GM12892 (cell line): ENCODE results near the gene KIAA1217.

Experiments used
- DNase-seq: peaks from one replicate; pipeline ENCODE4 v3.0.0; 2011; ENCODE audit not compliant: insufficient read length
- FAIRE-seq: peaks from 2 replicates; lab custom pipeline; 2011; peaks lifted over from hg19 to GRCh38; lab: Jason Lieb, UNC
- POLR2A ChIP-seq: IDR thresholded peaks from 2 replicates; pipeline ENCODE4 v1.6.1; 2011; ENCODE audit warnings: low read depth, low read length, control low read depth
- POLR2AphosphoS5 ChIP-seq: IDR thresholded peaks from 2 replicates; pipeline ENCODE4 v1.6.1; 2011; ENCODE audit warnings: low read depth, low read length, control low read depth
- TAF1 ChIP-seq: IDR thresholded peaks from 2 replicates; pipeline ENCODE4 v1.6.1; 2011; ENCODE audit warnings: low read depth, mild to moderate bottlenecking, control low read depth, low read length, borderline replicate concordance

Gene KIAA1217

DNA sequence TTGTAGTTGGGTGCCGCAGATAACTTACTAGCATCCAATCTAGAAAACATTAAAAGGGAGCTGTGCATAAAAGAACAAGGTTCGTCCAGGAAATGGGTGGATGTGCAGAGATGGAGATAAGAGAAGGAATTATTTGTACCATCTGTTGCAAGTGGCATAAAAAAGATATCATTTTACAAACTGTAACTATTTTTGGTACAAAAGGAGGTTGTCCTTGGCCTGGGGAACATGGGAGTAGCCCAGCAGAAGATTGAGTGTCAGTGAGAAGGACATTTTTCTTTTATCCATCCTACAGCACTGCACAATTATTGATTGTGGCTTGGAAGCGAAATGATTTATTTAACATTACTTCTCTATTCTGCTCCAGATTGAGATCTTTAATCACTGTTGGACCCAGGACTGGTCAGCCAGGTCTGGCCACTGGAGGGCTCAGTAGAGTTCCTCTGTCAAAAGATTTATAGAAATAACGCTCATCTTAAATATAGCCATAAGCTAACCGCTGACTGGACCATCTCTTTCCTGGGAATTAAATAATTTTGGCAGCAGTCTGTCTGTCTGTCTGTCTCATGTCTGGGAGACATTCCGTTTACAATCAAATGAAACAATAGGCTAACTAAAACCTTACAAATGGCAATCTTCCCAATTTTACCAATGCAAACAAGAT lies 254.1 kb downstream of the KIAA1217 start:
- FAIRE-seq (peak; percentile 40), DNase-seq (no peak)
- TF ChIP-seq TAF1, result no peak
- TF ChIP-seq POLR2AphosphoS5, result no peak
- no peak for TF ChIP-seq POLR2A

DNA sequence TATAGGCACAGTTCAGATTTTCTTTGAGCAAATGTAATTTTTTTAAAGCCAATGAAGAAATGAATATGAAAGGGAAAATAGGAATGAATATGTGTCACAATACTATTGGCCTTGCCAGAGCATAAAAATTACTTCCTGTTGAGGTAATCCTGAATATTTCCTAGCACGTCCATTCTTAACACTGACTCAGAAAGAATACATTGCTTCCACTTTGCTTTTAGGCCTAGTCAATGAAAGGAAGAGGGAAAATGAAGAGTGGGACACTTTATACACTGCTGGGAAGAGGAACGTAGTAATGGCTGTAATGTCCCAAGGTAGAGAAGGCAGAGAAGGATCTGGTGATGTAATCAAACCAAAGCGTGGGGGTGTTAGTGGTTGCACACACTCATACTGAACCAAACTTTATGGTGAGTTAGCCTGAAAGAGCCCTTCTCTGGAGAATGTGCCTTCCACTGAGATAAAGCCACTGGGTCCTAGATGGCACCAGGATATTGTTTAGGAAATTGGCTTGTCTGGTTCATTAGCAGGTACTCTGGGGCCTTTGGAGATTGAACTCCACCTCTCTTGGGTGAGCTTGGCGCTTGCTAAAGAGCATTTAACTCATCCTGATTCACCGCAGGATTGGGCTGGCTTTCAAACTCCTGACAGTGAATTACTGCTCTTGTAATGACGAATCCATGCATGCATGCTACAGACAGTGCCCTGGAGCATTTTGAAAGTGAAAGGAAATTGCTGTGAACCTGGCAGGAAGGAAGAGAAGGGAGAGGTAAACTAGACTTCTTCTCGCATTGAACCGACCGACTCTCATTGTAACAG lies 254.9 kb downstream of the KIAA1217 start:
- DNase-seq, result no peak
- TF ChIP-seq TAF1 (no peak), POLR2A (no peak), POLR2AphosphoS5 (no peak)
- FAIRE-seq, result peak; percentile 85

DNA sequence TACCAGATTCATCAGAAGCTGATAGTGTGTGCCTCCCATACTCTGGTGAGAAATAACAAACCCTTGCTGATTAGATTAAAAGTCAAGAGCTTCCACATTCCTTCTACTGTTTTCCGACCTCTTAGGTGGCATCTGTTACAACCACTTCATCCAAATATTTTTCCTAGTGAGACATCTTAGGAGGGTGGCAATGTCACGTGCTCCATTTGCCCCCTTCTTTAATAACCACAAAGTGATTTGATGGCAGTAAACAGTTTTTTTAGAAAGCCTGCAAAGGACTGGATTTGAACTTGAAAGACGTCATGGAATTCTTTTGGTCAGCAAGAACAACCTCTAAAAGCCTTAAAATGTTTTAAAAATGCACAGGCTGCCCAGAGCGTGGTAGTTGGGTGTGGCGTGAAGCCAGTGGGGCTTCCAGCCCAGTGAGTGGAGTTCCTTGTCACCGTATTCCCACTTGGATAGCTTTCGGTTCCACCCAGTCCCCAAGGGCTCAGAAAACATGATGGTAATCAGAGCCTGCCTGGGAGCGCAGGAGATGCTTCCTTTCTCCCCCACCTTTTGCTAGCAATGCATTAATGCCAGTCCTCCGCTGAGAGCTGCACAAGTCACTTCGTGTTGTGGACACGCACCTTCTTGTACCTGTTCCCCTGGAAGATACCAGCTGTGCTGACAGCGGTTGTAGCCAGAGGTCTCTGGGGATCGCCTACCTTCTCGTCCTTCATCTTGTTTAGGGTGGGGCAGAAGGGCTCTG lies 256.4 kb downstream of the KIAA1217 start:
- no peak for TF ChIP-seq POLR2A
- TF ChIP-seq TAF1, result no peak
- no peak for TF ChIP-seq POLR2AphosphoS5
- FAIRE-seq (no peak), DNase-seq (no peak)

DNA sequence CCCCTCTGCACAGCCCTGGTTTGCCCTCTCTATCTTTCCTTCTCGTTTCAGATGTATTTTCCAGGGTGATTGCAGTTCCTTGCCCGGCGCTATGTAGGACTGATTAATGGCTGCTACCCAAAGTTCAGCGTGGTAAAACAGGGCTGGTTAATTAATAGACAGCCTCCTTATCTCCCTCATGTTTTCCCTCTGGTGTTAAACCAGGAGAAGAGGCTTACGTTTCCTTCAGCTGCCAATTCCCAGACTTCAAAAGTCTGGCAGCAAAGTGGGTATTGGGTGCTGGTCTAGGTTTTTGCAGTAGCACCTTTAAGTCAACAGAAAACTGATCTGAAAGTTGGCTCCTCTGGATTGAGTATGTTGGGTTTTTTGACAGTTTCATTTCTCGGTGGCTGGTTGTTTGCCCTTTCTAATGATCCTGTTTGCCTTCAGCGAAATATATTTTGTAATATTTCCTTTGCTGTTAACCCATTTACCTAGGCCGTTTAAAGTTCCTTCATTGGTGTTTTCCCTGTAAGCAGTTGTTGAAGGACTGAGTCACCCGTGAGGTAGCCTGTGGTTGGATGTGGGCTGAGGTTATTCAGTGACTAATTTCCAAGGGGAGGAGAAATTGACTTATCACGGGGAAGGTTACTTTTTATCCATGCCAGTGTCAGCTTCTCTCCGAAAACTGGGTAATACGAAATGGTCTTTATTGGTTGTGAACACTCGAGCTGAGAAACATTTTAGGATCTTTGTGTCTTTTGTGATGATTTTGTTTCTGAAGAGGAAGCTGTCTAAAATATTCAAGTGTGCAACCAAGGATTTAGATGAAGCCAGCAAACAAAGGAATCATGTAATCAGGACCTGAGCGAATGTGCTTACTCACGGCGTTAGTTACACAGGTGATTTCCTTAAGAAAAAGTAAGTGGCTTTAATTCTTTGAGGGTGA lies 257.2 kb downstream of the KIAA1217 start:
- DNase-seq (no peak), FAIRE-seq (peak; percentile 90)
- no peak for TF ChIP-seq POLR2A
- TF ChIP-seq TAF1, result no peak
- TF ChIP-seq POLR2AphosphoS5, result no peak

DNA sequence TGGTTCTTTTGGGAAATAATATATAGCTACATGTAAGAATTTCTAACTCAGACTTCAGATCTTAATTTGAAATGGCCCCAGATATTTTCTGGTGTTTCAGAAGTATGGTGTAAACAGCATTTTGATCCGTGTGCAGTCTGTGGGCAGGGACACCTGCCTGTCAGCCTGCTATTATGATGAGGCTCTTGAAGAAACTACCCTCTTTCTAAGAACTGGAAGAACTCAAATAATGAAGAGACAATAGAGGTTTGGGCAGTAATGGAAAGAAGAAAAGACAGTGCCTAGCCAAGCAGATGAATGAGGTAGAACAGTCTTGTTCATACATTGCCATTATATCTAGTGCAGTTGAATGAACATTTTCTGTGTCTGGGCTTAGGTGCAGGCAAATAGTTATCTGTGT lies 258.2 kb downstream of the KIAA1217 start:
- no peak for DNase-seq
- peak; percentile 14 for FAIRE-seq
- no peak for TF ChIP-seq POLR2A
- no peak for TF ChIP-seq TAF1
- TF ChIP-seq POLR2AphosphoS5, result no peak

DNA sequence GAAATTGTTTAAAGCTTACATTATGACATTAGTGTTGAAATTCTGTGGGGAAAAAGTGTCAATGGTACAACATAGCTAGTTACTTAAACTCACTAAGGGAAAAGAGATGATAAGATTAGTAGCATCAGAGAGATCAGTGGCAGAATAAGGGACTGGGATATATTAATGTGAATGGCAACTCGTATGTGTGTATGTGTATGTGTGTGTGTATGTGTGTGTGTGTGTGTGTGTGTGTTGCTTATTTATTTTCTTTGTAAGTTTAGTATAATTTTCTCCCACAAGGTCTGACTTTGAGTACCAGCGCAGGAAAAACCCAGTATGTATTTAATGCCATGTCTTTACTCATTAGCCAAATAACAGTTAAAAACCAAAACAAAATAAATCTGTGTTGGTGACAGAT lies 258.7 kb downstream of the KIAA1217 start:
- DNase-seq (no peak), FAIRE-seq (no peak)
- no peak for TF ChIP-seq POLR2A
- no peak for TF ChIP-seq POLR2AphosphoS5

DNA sequence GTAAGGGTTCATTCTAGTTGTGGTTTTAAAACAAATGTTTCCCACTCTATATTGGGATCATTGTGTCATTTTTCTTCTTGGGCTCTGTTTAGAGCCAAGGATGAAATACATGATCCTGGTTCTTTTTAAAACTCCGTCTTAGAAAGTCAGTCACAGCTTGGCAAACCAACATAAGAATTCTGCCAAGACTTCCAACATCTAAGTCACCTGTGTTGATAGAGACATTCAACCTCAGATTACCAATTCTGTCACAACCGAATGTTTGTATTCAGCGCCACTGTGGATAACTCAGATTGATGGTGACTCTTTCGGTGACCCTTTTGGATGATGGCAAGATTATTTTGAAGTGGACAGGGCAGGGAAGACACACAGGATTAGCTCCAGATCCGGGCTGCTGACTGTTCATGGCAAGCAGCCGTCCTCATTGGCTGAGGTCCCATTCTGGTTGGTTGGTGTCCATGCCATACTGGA lies 259.4 kb downstream of the KIAA1217 start:
- no peak for FAIRE-seq
- TF ChIP-seq TAF1 (no peak), POLR2AphosphoS5 (no peak), POLR2A (no peak)
- no peak for DNase-seq

DNA sequence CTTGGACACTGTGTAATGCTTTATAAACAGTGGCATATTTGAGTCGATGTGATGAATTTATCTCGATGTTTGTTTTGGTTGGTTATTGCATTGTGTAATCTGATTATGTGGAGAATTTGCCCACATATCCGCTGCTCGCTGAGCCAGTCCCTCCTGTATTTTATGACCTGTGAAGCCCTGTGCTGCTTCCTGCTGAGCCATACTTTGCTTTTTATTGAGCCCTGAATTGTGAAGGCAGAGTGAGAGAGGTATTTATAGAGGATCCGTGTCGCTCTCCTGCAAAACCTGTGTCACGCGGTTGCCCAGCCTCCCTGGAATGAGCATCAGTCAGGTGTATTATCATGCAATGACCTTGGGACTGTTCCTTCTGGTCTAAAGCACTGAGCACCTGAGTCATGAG lies 261.1 kb downstream of the KIAA1217 start:
- FAIRE-seq, result no peak
- DNase-seq, result no peak
- no peak for TF ChIP-seq POLR2A
- no peak for TF ChIP-seq POLR2AphosphoS5
- TF ChIP-seq TAF1, result no peak

DNA sequence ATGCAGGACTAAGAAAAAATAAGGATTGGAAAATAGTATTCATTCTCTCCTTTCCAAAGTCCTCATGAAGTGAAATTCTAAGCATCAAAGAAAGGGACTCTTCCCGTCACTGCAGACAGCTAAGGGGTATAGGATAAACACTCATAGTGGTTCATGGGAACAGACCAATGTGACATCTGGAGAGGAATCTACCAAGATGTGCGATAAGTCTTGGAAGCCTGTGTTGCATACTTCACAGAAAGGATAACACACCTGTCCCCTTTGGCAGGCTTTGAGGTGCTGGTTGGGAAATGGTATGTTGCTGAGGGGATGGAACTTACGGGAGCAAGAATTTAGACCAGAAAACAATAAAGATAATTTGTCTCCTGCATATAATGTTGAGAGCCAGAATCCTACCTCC lies 266.7 kb downstream of the KIAA1217 start:
- DNase-seq (no peak), FAIRE-seq (no peak)
- TF ChIP-seq POLR2A, result no peak
- TF ChIP-seq TAF1, result no peak
- no peak for TF ChIP-seq POLR2AphosphoS5

DNA sequence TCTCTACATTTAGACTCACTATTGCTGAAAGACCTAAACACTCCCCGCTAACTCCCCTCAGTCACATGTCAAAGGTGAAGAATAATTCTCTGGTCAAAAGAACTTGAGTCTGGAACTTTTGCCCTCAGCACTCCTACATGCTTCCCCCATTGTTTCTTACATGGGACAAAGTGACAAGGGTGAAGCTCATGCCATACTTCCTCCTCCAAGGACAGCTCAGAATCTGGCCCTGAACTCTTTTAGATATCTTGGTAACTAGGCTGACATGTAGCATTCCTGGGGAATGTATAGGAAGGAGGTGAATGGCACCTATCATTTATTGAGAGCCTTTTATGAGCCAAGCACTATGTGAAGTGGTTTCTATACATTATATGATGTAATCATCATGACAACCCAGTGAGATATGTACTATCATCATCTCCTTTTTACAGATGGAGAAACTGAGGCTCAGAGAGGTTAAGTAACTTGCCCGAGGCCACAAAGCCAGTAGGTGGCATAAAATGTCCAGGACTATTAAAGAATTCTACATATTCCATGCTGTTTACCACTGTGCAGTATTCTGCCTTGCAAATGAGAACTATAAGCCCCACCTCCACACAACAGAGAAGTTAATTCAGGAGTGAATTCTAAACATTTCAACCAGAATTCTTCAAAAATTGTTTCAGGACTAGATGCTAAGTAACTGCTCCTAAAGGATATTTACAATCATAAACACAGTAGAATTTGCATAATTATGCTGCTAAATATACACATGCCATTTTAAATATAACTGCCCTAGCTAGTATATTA lies 268.2 kb downstream of the KIAA1217 start:
- DNase-seq (no peak), FAIRE-seq (no peak)
- TF ChIP-seq POLR2AphosphoS5, result no peak
- no peak for TF ChIP-seq POLR2A
- TF ChIP-seq TAF1, result no peak
